Neutrophil (primary cell): Measurements from ENCODE around the gene EIF4G2.
"Not testable (repeated sequence)": the region's sequence is repeated elsewhere in the genome, so short reads cannot be mapped to it uniquely, and the experiment has no call there.

Source experiments
- H3K27ac ChIP-seq: fragments of 200-600 bp; sonication (generic); 2 replicates; pipeline ENCODE4 v1.5.1; 2016; ENCODE audit warnings: mild to moderate bottlenecking, moderate library complexity
- H3K27me3 ChIP-seq: fragments of 200-600 bp; sonication (generic); 2 replicates; pipeline ENCODE4 v1.6.0; 2016; ENCODE audit warnings: mild to moderate bottlenecking
- H3K36me3 ChIP-seq: fragments of 200-600 bp; sonication (generic); 2 replicates; pipeline ENCODE4 v1.5.1; 2017
- H3K4me1 ChIP-seq, 2 experiments: fragments of 200-600 bp in 1 of 2; sonication (generic) in 1 of 2; 1 replicate in 1 of 2; 2 replicates in 1 of 2; pipeline versions ENCODE4 v1.5.1 to v1.6.1; 2013 to 2016; ENCODE audit warnings: low read depth in 1 of 2, low read length in 1 of 2, mild to moderate bottlenecking in 1 of 2, moderate library complexity in 1 of 2; ENCODE audit not compliant: control insufficient read depth in 1 of 2, insufficient read depth in 1 of 2
- H3K4me3 ChIP-seq, 2 experiments: fragments of 200-600 bp in 1 of 2; sonication (generic) in 1 of 2; 1 replicate in 1 of 2; 2 replicates in 1 of 2; pipeline ENCODE4 v1.5.1; 2013 to 2016; ENCODE audit warnings: low read depth in 1 of 2, low read length in 1 of 2, mild to moderate bottlenecking in 1 of 2, moderate library complexity in 1 of 2
- H3K9me3 ChIP-seq: fragments of 200-600 bp; sonication (generic); 2 replicates; pipeline ENCODE4 v1.5.1; 2016
- CTCF ChIP-seq: fragments of 200-600 bp; sonication (generic); IDR thresholded peaks from 2 replicates; pipeline ENCODE4 v1.5.1; 2016; ENCODE audit warnings: antibody characterized with exemption

EIF4G2 gene

GRCh38 chr11:10838881-10839280 is 30.2 kb upstream of the EIF4G2 start:
- TF ChIP-seq CTCF = no peak

GRCh38 chr11:10838083-10838482 is 29.4 kb upstream of the EIF4G2 start:
- H3K27ac ChIP-seq = no peak overlapping the region
- H3K4me3 ChIP-seq = no peak overlapping the region
- H3K36me3 ChIP-seq = no peaks in the 10 kb centered on the region
- no peaks in the 10 kb centered on the region for H3K9me3 ChIP-seq
- no peak for TF ChIP-seq CTCF
- no peaks in the 10 kb centered on the region for H3K27me3 ChIP-seq
- H3K4me1 ChIP-seq = no peaks in the 10 kb centered on the region

More at GRCh38 chr11:10838881-10839280, 30.2 kb upstream of the EIF4G2 start:
- no peaks in the 10 kb centered on the region for H3K9me3 ChIP-seq
- no peak overlapping the region for H3K4me3 ChIP-seq
- no peaks in the 10 kb centered on the region for H3K36me3 ChIP-seq
- H3K27ac ChIP-seq = no peak overlapping the region
- no peaks in the 10 kb centered on the region for H3K4me1 ChIP-seq
- no peaks in the 10 kb centered on the region for H3K27me3 ChIP-seq

GRCh38 chr11:10836884-10837283 is 28.2 kb upstream of the EIF4G2 start:
- not testable (repeated sequence) for H3K27ac ChIP-seq, H3K27me3 ChIP-seq, H3K4me3 ChIP-seq

GRCh38 chr11:10829139-10829538 is 20.4 kb upstream of the EIF4G2 start:
- H3K27me3 ChIP-seq = no peaks in the 10 kb centered on the region
- no peaks in the 10 kb centered on the region for H3K36me3 ChIP-seq
- H3K4me1 ChIP-seq = peaks cover 0 to 5% of the 10 kb centered on the region in 2 experiments
- H3K27ac ChIP-seq = no peak overlapping the region
- H3K4me3 ChIP-seq = no peak overlapping the region
- TF ChIP-seq CTCF = no peak
- H3K9me3 ChIP-seq = no peaks in the 10 kb centered on the region

More at GRCh38 chr11:10836884-10837283, 28.2 kb upstream of the EIF4G2 start:
- H3K4me1 ChIP-seq, H3K9me3 ChIP-seq, H3K36me3 ChIP-seq: not testable (repeated sequence)

GRCh38 chr11:10828402-10828801 is 19.7 kb upstream of the EIF4G2 start:
- Histone ChIP-seq H3K4me3 (no peak overlapping the region), H3K36me3 (no peaks in the 10 kb centered on the region), H3K27ac (no peak overlapping the region), H3K9me3 (no peaks in the 10 kb centered on the region), H3K27me3 (no peaks in the 10 kb centered on the region), H3K4me1 (peaks cover 0 to 5% of the 10 kb centered on the region in 2 experiments)
- no peak for TF ChIP-seq CTCF

- Histone ChIP-seq H3K4me1 (peaks cover 0 to 5% of the 10 kb centered on the region in 2 experiments), H3K36me3 (no peaks in the 10 kb centered on the region), H3K27ac (no peak overlapping the region), H3K27me3 (no peaks in the 10 kb centered on the region), H3K9me3 (no peaks in the 10 kb centered on the region), H3K4me3 (no peak overlapping the region)
- no peak for TF ChIP-seq CTCF
These were observed 16.2 kb upstream of the EIF4G2 start for GRCh38 chr11:10824888-10825287.
